K562 (cell line): ENCODE data around the gene ACP1. TPM values are rescaled to one million over a fixed set of nuclear protein-coding genes. Genes with fewer than 3 reads are reported as not detected.

ENCODE experiments used
- ATAC-seq: fragments of 200-7000 bp; cut with Tn5 transposase; 3 replicates; pipeline ENCODE4 v1.9.1; 2020; ENCODE audit warnings: moderate library complexity
- BruUV-seq: library from RNA; stranded (reverse); fragments of 400-500 nt; replicated peaks from 2 replicates; lab custom pipeline; 2021; lab: Mats Ljungman, UMichigan
- CTCF ChIA-PET: fragments of 300-600 bp; formaldehyde crosslinking; extraction: SDS; loops from one replicate; lab custom pipeline; 2021; ENCODE audit warnings: low intra/inter-chr PET ratio; lab: Yijun Ruan, JAX
- POLR2A ChIA-PET: fragments of 300-600, 350-650 bp; sonication (Branson Sonifier 250); formaldehyde crosslinking; extraction: SDS; loops from one replicate; lab custom pipeline; 2021; ENCODE audit warnings: antibody characterized with exemption, inconsistent platforms; lab: Yijun Ruan, JAX
- DNase-seq, 4 experiments: peaks; one replicate each; pipeline versions ENCODE4 v3.0.0 to v3.0.0-alpha.2; 2011 to 2018; ENCODE audit warnings: low spot score in 3 of 4, mixed read lengths in 3 of 4; ENCODE audit errors: extremely low read depth in 1 of 4
- FAIRE-seq: peaks from 2 replicates; lab custom pipeline; 2011; peaks lifted over from hg19 to GRCh38; lab: Jason Lieb, UNC
- H2AFZ ChIP-seq: 2 replicates; pipeline ENCODE4 v1.6.0; 2011; ENCODE audit warnings: low read depth, low read length, control low read depth, inconsistent platforms
- H3K27ac ChIP-seq: fragments of 200-600 bp; 3 replicates; pipeline ENCODE4 v1.8.0; 2011; ENCODE audit warnings: low read depth, mild to moderate bottlenecking, control low read depth, inconsistent platforms, low read length, moderate library complexity, mixed read lengths; ENCODE audit errors: extremely low read depth
- H3K27me3 ChIP-seq, 2 experiments: fragments of 300-600 bp in 1 of 2; 2 replicates in 1 of 2; 3 replicates in 1 of 2; pipeline versions ENCODE4 v1.6.0 to v1.8.0; 2011; ENCODE audit warnings: inconsistent platforms in 2 of 2, low read length in 2 of 2, mild to moderate bottlenecking in 1 of 2, mixed read lengths in 1 of 2, moderate library complexity in 1 of 2; ENCODE audit not compliant: control insufficient read depth in 2 of 2, insufficient read depth in 2 of 2
- H3K36me3 ChIP-seq: fragments of 300-600 bp; 3 replicates; pipeline ENCODE4 v1.8.0; 2011; ENCODE audit warnings: mild to moderate bottlenecking, low read length, inconsistent platforms; ENCODE audit not compliant: control insufficient read depth, insufficient read depth
- H3K4me1 ChIP-seq, 2 experiments: fragments of 200-600 bp in 1 of 2; replicated peaks in 1 of 2; 2 replicates in 1 of 2; 3 replicates in 1 of 2; pipeline versions ENCODE4 v1.5.1 to v1.8.0; 2011; ENCODE audit warnings: inconsistent platforms in 2 of 2, low read length in 2 of 2, mild to moderate bottlenecking in 1 of 2, mixed read lengths in 1 of 2, moderate library complexity in 1 of 2; ENCODE audit not compliant: control insufficient read depth in 2 of 2, insufficient read depth in 2 of 2
- H3K4me2 ChIP-seq: 2 replicates; pipeline ENCODE4 v1.6.1; 2011; ENCODE audit warnings: low read length, control low read depth, inconsistent platforms, mixed read lengths; ENCODE audit not compliant: insufficient read depth
- H3K4me3 ChIP-seq: fragments of 200-600 bp; sonication (generic), shearing (Covaris generic); 2 replicates; pipeline ENCODE4 v1.5.1; 2016; ENCODE audit warnings: control low read depth, inconsistent platforms
- H3K79me2 ChIP-seq: fragments of 200-600 bp; 3 replicates; pipeline ENCODE4 v1.8.0; 2011; ENCODE audit warnings: low read length, inconsistent platforms; ENCODE audit not compliant: control insufficient read depth, insufficient read depth
- H3K9ac ChIP-seq, 2 experiments: 2 replicates each; pipeline versions ENCODE4 v1.6.0 to v1.6.1; 2011; ENCODE audit warnings: low read depth in 2 of 2, low read length in 2 of 2, control low read depth in 1 of 2, inconsistent platforms in 1 of 2, mild to moderate bottlenecking in 1 of 2, mixed read lengths in 1 of 2; ENCODE audit not compliant: insufficient read depth in 1 of 2
- H3K9me1 ChIP-seq: one replicate; pipeline ENCODE4 v1.6.0; 2011; ENCODE audit warnings: inconsistent platforms, mild to moderate bottlenecking, low read length, moderate library complexity; ENCODE audit not compliant: control insufficient read depth, insufficient read depth
- H3K9me3 ChIP-seq: replicated peaks from 2 replicates; pipeline ENCODE4 v1.5.1; 2011; ENCODE audit warnings: low read depth, low read length, inconsistent platforms; ENCODE audit not compliant: control insufficient read depth, insufficient read depth
- H4K20me1 ChIP-seq: replicated peaks from 2 replicates; pipeline ENCODE4 v1.6.1; 2011; ENCODE audit warnings: low read length, inconsistent platforms, mixed read lengths; ENCODE audit not compliant: control insufficient read depth, insufficient read depth
- CREB1 ChIP-seq, 2 experiments: sonication (generic) in 1 of 2; formaldehyde crosslinking in 1 of 2; IDR thresholded peaks; 2 replicates each; pipeline versions ENCODE4 v1.6.1 to v1.8.0; 2012 to 2022; ENCODE audit warnings: inconsistent platforms in 1 of 2, mild to moderate bottlenecking in 1 of 2, missing genetic modification reagents in 1 of 2, moderate library complexity in 1 of 2
- ESRRA ChIP-seq: fragments of 450-650 bp; IDR thresholded peaks from 2 replicates; pipeline ENCODE4 v1.6.1; 2014; ENCODE audit warnings: low read depth, mild to moderate bottlenecking, moderate library complexity, borderline replicate concordance
- GABPB1 ChIP-seq: sonication (generic); formaldehyde crosslinking; IDR thresholded peaks from 2 replicates; pipeline ENCODE4 v1.8.0; 2022; ENCODE audit warnings: mild to moderate bottlenecking, missing genetic modification reagents
- MCM5 ChIP-seq: fragments of 450-650 bp; IDR thresholded peaks from 2 replicates; pipeline ENCODE4 v1.6.1; 2016; ENCODE audit warnings: low read depth
- RFX1 ChIP-seq: fragments of 450-650 bp; IDR thresholded peaks from 2 replicates; pipeline ENCODE4 v1.6.1; 2016; ENCODE audit warnings: mild to moderate bottlenecking, moderate library complexity
- ZNF175 ChIP-seq: fragments of 200-800 bp; sonication (Bioruptor generic); IDR thresholded peaks from 2 replicates; pipeline ENCODE4 v1.6.1; 2016; ENCODE audit warnings: low read depth, mild to moderate bottlenecking, missing genetic modification characterization, missing compliant biosample characterization
- ZNF77 ChIP-seq: fragments of 250-450 bp; sonication (Bioruptor Pico); IDR thresholded peaks from 2 replicates; pipeline ENCODE4 v1.5.0; 2020
- WGBS: fragments of 100-300 bp; shearing (Covaris generic); methylation state at CpG from one replicate; pipeline ENCODE4 v1.1.6; 2016; ENCODE audit warnings: low coverage, mixed read lengths; ENCODE audit not compliant: insufficient coverage; ENCODE audit errors: missing lambda C conversion rate; 5-methylcytosine and 5-hydroxymethylcytosine counted together
- in situ Hi-C: fragments of 300-500 bp; cut with MboI; formaldehyde crosslinking; loops from 4 replicates; pipeline ENCODE4 v1.15.0; 2018; ENCODE audit warnings: inconsistent platforms, mixed read lengths
- intact Hi-C: fragments of 100-400 bp; cut with micrococcal nuclease; formaldehyde crosslinking; loops from 2 replicates; pipeline ENCODE4 v1.14.2; 2022
- polyA plus RNA-seq, 8 experiments: library from polyadenylated mRNA; depleted of rRNA in 4 of 8; stranded (reverse) in 5 of 8; unstranded in 3 of 8; fragments of >200 nt; fragmentation: Nextera tagmentation in 2 of 8; fragmentation: Illumina TruSeq in 1 of 8; extraction: Ambion mirVana in 2 of 8; extraction: Trizol in 1 of 8; gene quantifications; 2 replicates each; pipeline versions ENCODE4 v1.2.1 to v1.2.3, GENCODE V29; 2011 to 2014; ENCODE audit warnings: inconsistent platforms in 1 of 8, missing spikeins in 1 of 8
- total RNA-seq, 7 experiments: library from RNA; depleted of rRNA in 6 of 7; stranded (reverse); fragments of >200 nt in 6 of 7; fragmentation: Illumina TruSeq in 2 of 7; extraction: Trizol in 2 of 7; gene quantifications; 2 replicates each; pipeline versions ENCODE4 v1.2.1 to v1.2.3, GENCODE V29; 2011 to 2021; ENCODE audit warnings: low replicate concordance in 1 of 7

The ACP1 gene
- total and polyA plus RNA-seq, 9 of the 15 experiments (the other 6 are each of a cell fraction or from before 2014, with no cell fraction given) = 139 to 493 (median 189) TPM

DNA sequence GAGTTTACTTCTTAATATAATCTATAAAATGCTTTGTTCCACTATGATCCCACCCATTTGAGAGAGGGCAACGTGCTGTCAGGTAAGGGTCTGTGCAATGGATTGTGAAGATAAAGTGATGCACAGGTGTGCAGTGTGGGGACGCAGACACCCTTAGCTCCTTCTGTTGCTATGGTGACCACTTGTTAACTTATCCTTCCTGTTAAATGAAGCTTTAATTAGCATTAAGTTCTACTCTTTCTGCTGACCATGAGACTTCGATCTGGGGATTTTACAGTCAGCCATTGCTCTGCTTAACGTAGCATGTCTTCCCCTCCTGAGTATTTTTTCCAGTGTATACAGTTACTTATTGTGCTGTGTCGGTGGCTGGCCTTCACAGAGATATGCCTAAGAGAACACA is 46.2 kb downstream of the ACP1 start:
- no peak for TF ChIP-seq CREB1 (IDR thresholded peaks at IDR 0.05)
- no peak for TF ChIP-seq CREB1 (CRISPR knock-in tag; IDR thresholded peaks at IDR 0.05)
- TF ChIP-seq RFX1 = peak; percentile 56
- FAIRE-seq = no peak
- Histone ChIP-seq H3K36me3 (no peaks in the 10 kb centered on the region), H3K4me2 (no peak overlapping the region), H2AFZ (no peak overlapping the region), H3K9me3 (no peaks in the 10 kb centered on the region), H3K4me1 (peaks cover 0 to 5% of the 10 kb centered on the region in 2 experiments; a peak in 1 of 5 replicates), H3K4me3 (no peak overlapping the region), H3K27ac (no peak overlapping the region), H3K27me3 (peaks cover 20 to 41% of the 10 kb centered on the region in 2 experiments; a peak in 3 of 5 replicates), H3K9ac (no peak overlapping the region), H3K9me1 (no peaks in the 10 kb centered on the region), H4K20me1 (no peaks in the 10 kb centered on the region; the same call in 1 of the 2 replicates), H3K79me2 (no peaks in the 10 kb centered on the region)
- no peak for DNase-seq
- in situ Hi-C loops = no loop called here
- no peak for ATAC-seq
- intact Hi-C loops = no loop called here
- ChIA-PET CTCF (no interaction called here), POLR2A (no interaction called here)
- no TSS peak for BruUV-seq
- 1% methylated on average over 5 of the region's 5 CpGs for WGBS

DNA sequence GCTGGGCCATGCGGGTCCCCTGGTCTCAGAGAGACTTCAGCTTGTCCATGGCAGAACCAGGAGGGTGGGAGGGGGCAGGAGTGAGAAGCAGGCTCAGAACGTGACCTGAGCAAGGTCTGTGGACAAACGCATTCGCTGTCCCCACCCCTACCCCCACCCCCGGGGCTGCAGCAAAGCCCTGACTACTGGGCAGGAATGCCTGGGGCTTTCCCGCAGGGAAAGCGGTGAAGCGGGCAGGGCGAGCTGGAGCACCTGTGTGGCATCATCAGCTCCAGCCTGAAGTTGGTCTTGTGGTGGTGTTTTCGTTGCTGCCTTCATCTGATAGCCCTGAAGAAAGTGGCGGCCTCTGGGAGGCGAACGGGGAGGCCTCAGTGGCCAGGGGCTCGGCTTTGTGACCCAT is 49.2 kb downstream of the ACP1 start:
- Histone ChIP-seq H4K20me1 (no peaks in the 10 kb centered on the region; the same call in 1 of the 2 replicates), H3K9me1 (no peaks in the 10 kb centered on the region), H3K27ac (no peak overlapping the region), H3K36me3 (no peaks in the 10 kb centered on the region), H3K79me2 (no peaks in the 10 kb centered on the region), H3K4me2 (no peak overlapping the region), H3K4me1 (peaks cover 0 to 15% of the 10 kb centered on the region in 2 experiments; a peak in 1 of 5 replicates), H3K27me3 (peaks cover 21 to 58% of the 10 kb centered on the region in 2 experiments; a peak in 3 of 5 replicates), H3K9ac (no peak overlapping the region), H3K4me3 (no peak overlapping the region), H2AFZ (no peak overlapping the region), H3K9me3 (no peaks in the 10 kb centered on the region)
- ATAC-seq (no peak), FAIRE-seq (no peak), DNase-seq (no peak)
- CTCF ChIA-PET = no interaction called here
- in situ Hi-C loops (no loop called here), intact Hi-C loops (no loop called here)
- TF ChIP-seq GABPB1 (CRISPR knock-in tag) = no peak
- no peak for TF ChIP-seq MCM5
- no peak for TF ChIP-seq ZNF175 (CRISPR knock-in tag)
- TF ChIP-seq ESRRA = no peak
- no peak for TF ChIP-seq ZNF77
- POLR2A ChIA-PET = no interaction called here
- no TSS peak for BruUV-seq
- WGBS = 5% methylated on average over 10 of the region's 14 CpGs
